SJSA1 (cell line): ENCODE measurements around the gene SLC35F5. TPM values are rescaled to one million over a fixed set of nuclear protein-coding genes. Genes with fewer than 3 reads are reported as not detected.
"Not testable (repeated sequence)": the region's sequence is repeated elsewhere in the genome, so short reads cannot be mapped to it uniquely, and the experiment has no call there.

Experiments used
- DNase-seq, 2 experiments: peaks; one replicate each; pipeline ENCODE4 v3.0.0-alpha.2; 2015 to 2020; ENCODE audit warnings: low spot score in 2 of 2, low read depth in 1 of 2
- H3K27ac ChIP-seq: fragments of 250-450 bp; sonication (Bioruptor Pico); 2 replicates; pipeline ENCODE4 v1.5.1; 2020; ENCODE audit warnings: mild to moderate bottlenecking, moderate library complexity
- H3K27me3 ChIP-seq: fragments of 250-450 bp; sonication (Bioruptor Pico); replicated peaks from 2 replicates; pipeline ENCODE4 v1.5.1; 2020; ENCODE audit warnings: mild to moderate bottlenecking, moderate library complexity
- H3K36me3 ChIP-seq: fragments of 250-450 bp; sonication (Bioruptor Pico); 2 replicates; pipeline ENCODE4 v1.5.1; 2020; ENCODE audit warnings: mild to moderate bottlenecking
- H3K4me1 ChIP-seq: fragments of 250-450 bp; sonication (Bioruptor Pico); replicated peaks from 2 replicates; pipeline ENCODE4 v1.6.1; 2021; ENCODE audit warnings: mild to moderate bottlenecking
- H3K4me3 ChIP-seq: fragments of 250-450 bp; sonication (Bioruptor Pico); 2 replicates; pipeline ENCODE4 v1.5.1; 2020; ENCODE audit warnings: mild to moderate bottlenecking
- H3K9me3 ChIP-seq: fragments of 250-450 bp; sonication (Bioruptor Pico); replicated peaks from 2 replicates; pipeline ENCODE4 v1.5.1; 2020; ENCODE audit warnings: mild to moderate bottlenecking
- total RNA-seq: library from RNA; depleted of rRNA; stranded (reverse); fragments of >200 nt; shearing (Covaris generic); gene quantifications from 2 replicates; pipeline ENCODE4 v1.2.3, GENCODE V29; 2014

SLC35F5 gene
- total RNA-seq, 1 experiment from 2014 or later, result 83.1 TPM

DNA sequence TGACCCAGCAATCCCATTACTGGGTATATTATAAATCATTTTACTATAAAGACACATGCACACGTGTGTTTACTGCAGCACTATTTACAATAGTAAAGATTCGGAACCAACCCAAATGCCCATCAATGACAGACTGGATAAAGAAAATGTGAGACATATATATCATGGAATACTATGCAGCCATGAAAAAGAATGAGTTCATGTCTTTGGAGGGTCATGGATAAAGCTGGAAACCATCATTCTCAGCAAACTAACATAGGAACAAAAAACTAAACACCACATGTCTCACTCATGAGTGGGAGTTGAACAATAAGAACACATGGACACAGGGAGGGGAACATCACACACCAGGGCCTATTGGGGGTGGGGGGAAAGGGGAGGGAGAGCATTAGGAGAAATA is 58.2 kb downstream of the SLC35F5 start:
- H3K9me3 ChIP-seq, H3K4me3 ChIP-seq, DNase-seq, H3K4me1 ChIP-seq, H3K36me3 ChIP-seq, H3K27me3 ChIP-seq, H3K27ac ChIP-seq: not testable (repeated sequence)

DNA sequence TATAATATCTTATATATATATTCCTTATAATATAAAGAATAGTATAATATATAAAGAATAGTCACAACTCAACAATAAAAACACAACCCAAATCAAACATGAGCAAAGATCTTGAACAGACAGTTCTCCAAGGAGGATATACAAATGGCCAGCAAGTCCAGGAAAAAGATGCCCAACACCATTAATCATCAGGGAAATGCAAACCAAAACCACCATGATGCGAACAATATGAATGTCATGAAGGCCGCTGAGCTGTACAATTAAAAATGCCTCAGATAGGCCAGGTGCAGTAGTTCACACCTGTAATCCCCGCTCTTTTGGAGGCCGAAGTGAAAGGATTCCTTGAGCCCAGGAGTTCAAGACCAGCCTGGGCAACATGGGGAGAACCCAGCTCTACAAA is 58.9 kb downstream of the SLC35F5 start:
- no peak overlapping the region for H3K27ac ChIP-seq
- H3K4me3 ChIP-seq, result no peak overlapping the region
- no peaks in the 10 kb centered on the region for H3K9me3 ChIP-seq
- no peak for DNase-seq
- no peaks in the 10 kb centered on the region for H3K27me3 ChIP-seq
- H3K4me1 ChIP-seq, result no peaks in the 10 kb centered on the region
- no peaks in the 10 kb centered on the region for H3K36me3 ChIP-seq

DNA sequence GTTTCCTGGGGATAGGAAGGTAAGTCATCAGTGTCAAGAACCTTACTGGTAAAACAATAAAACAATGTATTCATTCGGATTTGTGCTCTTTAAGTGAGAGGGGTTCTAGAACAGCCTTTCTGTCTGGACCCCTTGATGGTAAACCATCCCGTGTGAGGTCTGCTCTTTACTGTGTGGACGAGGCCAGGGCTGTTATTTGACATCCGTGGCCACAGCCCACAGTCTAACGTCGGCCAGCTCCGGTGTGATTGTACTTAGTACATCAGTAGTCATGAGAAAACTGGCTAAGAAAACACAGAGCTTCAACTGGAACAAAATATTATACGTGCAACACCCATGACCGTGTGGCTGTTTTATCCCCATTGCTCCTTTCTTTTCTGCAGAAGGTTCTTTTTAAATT is 62.0 kb downstream of the SLC35F5 start:
- H3K27ac ChIP-seq, result no peak overlapping the region
- no peaks in the 10 kb centered on the region for H3K36me3 ChIP-seq
- H3K27me3 ChIP-seq, result no peaks in the 10 kb centered on the region
- no peaks in the 10 kb centered on the region for H3K9me3 ChIP-seq
- no peak overlapping the region for H3K4me3 ChIP-seq
- H3K4me1 ChIP-seq, result no peaks in the 10 kb centered on the region
- DNase-seq, result no peak

DNA sequence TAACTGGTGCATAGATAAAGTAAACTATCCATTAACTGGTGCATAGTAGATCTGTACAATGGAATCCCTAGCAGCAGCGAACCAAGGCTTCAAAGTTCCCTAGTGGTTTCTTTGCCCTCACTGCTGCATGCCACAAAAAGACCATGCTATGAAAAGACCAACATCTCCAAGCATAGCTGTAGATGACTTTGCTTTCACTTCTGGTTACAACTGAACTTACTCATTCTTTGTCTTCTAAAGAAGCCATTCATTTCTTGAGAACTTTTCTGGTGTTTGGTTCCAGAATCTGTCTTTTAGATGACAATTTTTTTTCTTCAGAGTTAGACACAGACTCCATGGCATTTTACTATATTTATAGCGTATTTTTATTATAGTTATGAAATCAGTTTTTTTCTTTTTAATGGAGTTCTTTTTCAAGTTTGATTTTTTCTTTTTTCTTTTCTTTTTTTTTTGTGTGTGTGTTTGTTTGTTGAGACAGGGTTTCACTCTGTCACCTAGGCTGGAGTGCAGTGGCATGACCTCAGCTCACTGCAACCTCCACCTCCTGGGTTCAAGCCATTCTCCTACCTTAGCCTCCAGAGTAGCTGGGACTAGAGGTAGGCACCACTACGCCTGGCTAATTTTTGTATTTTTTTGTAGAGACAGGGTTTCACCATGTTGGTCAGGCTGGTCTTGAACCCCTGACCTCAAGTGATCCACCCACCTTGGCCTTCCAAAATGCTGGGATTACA is 63.6 kb downstream of the SLC35F5 start:
- no peak for DNase-seq
- Histone ChIP-seq H3K4me3 (no peak overlapping the region), H3K4me1 (no peaks in the 10 kb centered on the region), H3K27me3 (no peaks in the 10 kb centered on the region), H3K27ac (no peak overlapping the region), H3K36me3 (no peaks in the 10 kb centered on the region), H3K9me3 (no peaks in the 10 kb centered on the region)

DNA sequence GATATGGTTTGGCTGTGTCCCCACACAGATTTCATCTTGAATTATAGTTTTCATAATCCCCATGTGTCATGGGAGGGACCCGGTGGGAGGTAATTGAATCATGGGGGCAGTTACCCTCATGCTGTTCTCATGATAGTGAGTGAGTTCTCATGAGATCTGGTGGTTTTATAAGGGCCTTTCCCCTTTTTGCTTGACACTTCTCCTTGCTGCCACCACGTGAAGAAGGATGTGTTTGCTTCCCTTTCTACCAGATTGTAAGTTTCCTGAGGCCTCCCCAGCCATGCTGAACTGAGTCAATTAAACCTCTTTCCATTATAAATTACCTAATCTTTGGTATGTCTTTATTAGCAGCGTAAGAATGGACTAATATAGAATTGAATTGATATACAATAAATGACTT is 65.6 kb downstream of the SLC35F5 start:
- not testable (repeated sequence) for H3K4me3 ChIP-seq, H3K9me3 ChIP-seq, H3K27ac ChIP-seq, H3K36me3 ChIP-seq, DNase-seq, H3K27me3 ChIP-seq, H3K4me1 ChIP-seq

DNA sequence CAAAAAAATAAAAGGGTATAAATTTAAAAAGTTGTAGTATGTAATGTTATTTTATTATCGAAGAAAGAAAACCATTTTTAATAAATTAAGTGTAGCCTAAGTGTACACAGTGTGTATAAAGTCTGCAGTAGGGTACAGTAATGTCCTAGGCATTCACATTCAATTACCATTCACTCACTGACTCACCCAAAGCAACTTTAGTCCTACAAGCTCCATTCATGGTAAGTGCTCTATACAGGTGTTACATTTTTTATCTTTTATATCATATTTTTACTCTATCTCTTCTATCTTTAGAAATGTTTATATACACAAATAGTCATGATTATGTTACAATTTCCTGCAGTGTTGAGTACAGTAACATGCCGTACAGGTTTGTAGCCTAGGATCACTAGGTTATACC is 69.9 kb downstream of the SLC35F5 start:
- H3K36me3 ChIP-seq, result no peaks in the 10 kb centered on the region
- no peaks in the 10 kb centered on the region for H3K9me3 ChIP-seq
- no peak overlapping the region for H3K4me3 ChIP-seq
- DNase-seq, result no peak
- H3K27me3 ChIP-seq, result no peaks in the 10 kb centered on the region
- H3K4me1 ChIP-seq, result no peaks in the 10 kb centered on the region
- no peak overlapping the region for H3K27ac ChIP-seq

DNA sequence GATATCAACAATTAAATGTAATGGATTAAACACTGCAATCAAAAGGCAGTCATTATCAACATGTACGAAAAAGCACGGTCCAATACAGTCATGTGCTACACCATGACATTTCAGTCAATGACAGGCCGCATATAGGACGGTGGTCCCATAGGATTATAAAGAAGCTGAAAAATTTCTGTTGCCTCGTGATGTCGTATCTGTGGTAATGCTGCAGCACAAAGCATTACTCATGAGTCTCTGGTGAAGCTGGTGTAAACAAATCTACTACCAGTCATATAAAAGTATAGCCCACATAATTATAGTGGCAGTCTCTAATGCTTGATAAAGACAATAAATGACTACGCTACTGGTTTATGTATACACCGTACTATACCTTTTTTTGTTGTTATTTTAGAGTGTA is 71.0 kb downstream of the SLC35F5 start:
- Histone ChIP-seq H3K4me1 (no peaks in the 10 kb centered on the region), H3K9me3 (no peaks in the 10 kb centered on the region), H3K36me3 (no peaks in the 10 kb centered on the region), H3K4me3 (no peak overlapping the region), H3K27me3 (no peaks in the 10 kb centered on the region), H3K27ac (no peak overlapping the region)
- DNase-seq, result peak in 1 of 2 experiments; percentile 13

DNA sequence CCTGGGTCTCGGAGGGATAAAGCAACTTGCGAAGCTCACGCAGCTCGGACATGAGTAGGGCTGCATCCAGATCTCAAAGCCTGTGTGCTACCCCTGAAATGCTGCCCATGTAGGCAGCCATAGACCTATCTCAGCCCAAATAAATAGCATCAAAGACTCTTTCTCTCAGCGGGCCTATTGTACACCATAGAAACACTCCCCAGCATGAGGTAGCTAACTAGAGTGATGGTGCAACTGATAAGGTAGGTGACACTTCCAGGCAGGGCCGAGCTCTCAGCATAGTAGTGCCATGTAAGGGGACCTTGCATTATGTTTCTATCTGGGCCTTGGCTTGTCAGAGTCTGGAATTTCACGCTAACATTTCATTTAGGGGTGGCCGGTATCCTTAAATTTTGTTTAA is 77.0 kb downstream of the SLC35F5 start:
- no peaks in the 10 kb centered on the region for H3K9me3 ChIP-seq
- no peak overlapping the region for H3K4me3 ChIP-seq
- DNase-seq, result no peak

DNA sequence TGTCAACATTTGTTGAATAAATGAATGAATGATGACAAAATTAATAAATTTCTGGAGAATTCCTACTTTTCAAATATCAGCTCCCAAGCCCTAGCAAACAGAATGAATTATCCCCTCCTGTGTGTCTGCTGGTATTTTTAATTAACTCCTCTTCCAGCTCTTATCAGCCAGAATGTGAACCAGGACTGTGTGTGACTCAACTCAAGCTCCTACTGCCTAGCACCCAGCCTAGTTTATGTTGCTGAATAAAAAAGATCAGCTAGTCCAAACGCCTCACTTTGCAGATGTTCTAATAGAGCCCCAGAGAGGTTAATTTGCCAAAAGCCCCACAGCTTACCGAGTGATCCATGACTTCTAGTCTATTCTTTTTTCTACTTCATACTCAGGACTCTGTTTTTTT is 79.1 kb downstream of the SLC35F5 start:
- Histone ChIP-seq H3K27me3 (peaks cover 4% of the 10 kb centered on the region; the same call in 1 of the 2 replicates), H3K4me1 (no peaks in the 10 kb centered on the region), H3K9me3 (no peaks in the 10 kb centered on the region), H3K4me3 (no peak overlapping the region), H3K27ac (no peak overlapping the region), H3K36me3 (no peaks in the 10 kb centered on the region)
- no peak for DNase-seq

More for the DNA sequence above, 77.0 kb downstream of the SLC35F5 start:
- Histone ChIP-seq H3K36me3 (no peaks in the 10 kb centered on the region), H3K27me3 (peaks cover 4% of the 10 kb centered on the region; the same call in 1 of the 2 replicates), H3K4me1 (no peaks in the 10 kb centered on the region), H3K27ac (no peak overlapping the region)

DNA sequence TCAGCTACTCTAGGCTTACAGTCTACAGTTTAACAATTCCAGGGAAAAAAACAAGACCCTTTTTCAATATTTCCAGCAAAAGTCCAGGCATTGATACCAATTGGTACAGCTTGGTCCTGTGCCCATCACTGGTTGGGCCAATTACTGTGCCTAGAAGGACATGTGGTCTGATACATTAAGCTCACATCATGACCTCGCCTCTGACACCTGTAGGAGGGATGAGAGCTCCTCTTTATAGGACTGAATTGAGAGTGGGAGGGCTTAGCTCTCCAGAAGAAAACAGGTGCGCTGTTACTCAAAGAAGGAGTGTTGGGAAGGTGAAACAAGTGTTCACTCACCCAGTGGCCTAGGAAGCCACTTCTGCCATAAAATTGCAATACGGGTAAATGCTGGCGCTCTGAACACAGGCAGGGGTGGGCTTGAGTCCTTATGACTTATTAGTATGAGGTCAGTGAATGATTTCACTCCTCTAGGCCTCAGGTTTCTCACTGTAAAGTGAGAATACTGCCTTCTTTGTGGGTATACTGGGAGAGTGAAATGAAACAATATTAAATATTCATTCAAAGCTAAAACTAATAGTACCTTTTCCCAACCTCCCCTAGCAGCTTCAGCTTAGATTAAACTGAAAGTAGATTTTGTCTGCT is 79.7 kb downstream of the SLC35F5 start:
- H3K9me3 ChIP-seq, result no peaks in the 10 kb centered on the region
- H3K4me3 ChIP-seq, result no peak overlapping the region
- H3K36me3 ChIP-seq, result no peaks in the 10 kb centered on the region
- H3K27ac ChIP-seq, result no peak overlapping the region
- peaks cover 4% of the 10 kb centered on the region; the same call in 1 of the 2 replicates for H3K27me3 ChIP-seq
- DNase-seq, result no peak
- no peaks in the 10 kb centered on the region for H3K4me1 ChIP-seq

DNA sequence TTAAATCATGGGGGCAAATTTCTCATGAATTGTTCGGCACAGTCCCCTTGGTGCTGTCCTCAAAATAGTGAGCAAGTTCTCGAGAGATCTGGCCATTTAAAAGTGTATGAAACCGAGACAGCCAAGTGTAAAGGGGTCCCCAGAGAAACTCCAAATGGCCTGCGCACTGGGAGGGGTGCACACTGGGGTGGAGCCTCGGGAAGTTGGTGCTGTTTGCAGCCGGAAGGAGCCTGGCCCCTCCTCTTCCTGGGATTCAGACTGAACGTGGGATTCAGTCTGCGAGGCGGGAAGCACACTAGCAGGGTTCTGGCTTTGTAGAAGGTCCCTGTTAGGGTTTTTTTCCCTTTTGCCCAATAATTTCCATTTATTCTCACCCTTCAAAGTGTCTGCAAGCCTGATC is 80.6 kb downstream of the SLC35F5 start:
- Histone ChIP-seq H3K4me3 (no peak overlapping the region), H3K4me1 (no peaks in the 10 kb centered on the region)

DNA sequence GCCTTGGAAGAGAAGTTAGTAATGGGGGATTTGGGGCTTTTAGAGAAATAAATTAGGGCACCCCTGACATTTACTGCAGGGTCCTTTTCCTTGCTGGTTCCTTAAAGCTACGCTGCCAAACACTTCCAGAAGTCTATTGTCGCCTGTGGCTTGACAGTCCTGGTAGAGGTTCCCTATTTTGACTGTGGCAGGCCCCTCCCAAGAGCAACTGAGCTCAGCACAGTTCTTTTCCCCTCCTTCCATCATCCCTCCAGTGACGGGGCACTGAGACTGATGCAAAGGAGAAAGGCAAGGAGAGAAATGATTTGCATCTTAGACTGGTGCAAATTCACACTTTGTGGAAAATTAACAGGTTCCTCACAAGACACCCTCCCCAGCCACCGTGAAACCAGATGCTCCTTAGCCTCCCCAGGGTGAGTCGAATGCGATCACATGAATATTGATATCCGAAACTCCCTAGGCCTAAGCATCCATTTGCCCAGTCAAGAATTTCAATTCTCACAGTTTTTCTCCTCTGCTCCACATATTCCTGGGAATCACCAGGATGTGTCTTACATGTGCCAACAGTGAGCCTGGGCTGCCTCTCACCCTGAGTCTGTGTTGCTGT is 84.0 kb downstream of the SLC35F5 start:
- DNase-seq, result no peak
- no peaks in the 10 kb centered on the region; the same call in 1 of the 2 replicates for H3K27me3 ChIP-seq
- H3K27ac ChIP-seq, result no peak overlapping the region
- no peaks in the 10 kb centered on the region for H3K4me1 ChIP-seq
- no peaks in the 10 kb centered on the region for H3K9me3 ChIP-seq
- H3K36me3 ChIP-seq, result no peaks in the 10 kb centered on the region
- H3K4me3 ChIP-seq, result no peak overlapping the region

More for the DNA sequence above, 80.6 kb downstream of the SLC35F5 start:
- no peaks in the 10 kb centered on the region for H3K36me3 ChIP-seq
- H3K27me3 ChIP-seq, result peaks cover 4% of the 10 kb centered on the region; the same call in 1 of the 2 replicates
- no peaks in the 10 kb centered on the region for H3K9me3 ChIP-seq
- H3K27ac ChIP-seq, result no peak overlapping the region
- DNase-seq, result no peak

DNA sequence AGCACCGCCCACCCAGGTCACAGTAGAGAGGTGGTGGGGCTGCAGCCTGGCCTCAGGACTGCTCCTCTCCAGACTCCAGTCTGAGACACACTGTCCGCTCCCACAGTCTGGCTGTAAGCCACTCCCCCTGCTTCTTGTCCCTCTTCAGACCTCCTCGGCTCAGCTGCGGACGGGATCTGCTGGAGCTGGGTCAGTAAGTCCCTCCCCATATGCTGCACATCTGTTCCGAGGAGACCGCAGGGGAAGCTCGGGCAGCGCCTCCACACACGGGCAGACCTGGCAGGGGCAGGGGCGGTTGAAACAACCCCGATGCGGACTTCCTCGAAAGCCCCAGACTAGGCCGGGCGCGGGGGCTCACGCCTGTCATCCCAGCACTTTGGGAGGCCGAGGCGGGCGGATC is 87.4 kb downstream of the SLC35F5 start:
- not testable (repeated sequence) for H3K36me3 ChIP-seq, H3K27ac ChIP-seq, H3K4me3 ChIP-seq, H3K4me1 ChIP-seq, H3K27me3 ChIP-seq, DNase-seq, H3K9me3 ChIP-seq

DNA sequence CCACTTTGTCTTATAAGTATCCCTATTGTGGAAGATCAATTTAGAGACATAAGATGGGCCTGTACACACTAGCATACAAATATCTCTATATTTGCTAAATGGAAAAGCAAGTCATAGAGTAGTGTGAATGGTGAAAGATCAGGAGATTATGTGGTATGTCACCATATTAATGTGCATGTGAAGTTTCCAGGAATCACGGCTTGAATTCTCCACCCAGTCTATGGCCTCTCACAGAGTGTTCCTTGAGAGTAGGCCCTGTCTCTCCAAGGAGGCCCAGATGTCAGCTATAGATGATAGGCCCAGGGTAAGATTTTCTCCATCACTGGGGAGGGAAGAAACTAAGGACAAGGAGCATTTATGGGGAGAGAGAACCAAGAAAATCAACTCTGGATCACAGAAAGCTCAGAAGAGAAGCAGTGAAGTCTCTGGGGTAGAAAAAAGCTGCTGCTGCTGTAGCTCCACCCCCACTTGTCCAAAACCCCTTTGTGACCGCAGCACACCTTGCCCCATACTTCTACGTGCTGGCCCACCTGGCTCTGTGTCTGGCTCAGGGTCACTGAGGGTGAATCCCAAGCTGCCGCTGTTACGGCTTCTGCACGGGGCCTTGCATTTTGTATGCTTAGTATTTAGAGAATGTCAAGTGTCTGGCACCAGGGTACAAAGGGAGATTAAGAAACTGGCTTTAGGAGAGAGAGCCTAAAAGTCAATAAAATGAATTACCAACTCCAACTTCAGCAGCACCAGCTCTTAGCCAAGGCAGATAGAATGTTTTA is 91.5 kb downstream of the SLC35F5 start:
- H3K9me3 ChIP-seq, DNase-seq, H3K36me3 ChIP-seq, H3K27ac ChIP-seq, H3K4me1 ChIP-seq, H3K4me3 ChIP-seq, H3K27me3 ChIP-seq: not testable (repeated sequence)
